B cell (primary cell): ENCODE measurements around the gene ABHD14A. TPM values are rescaled to one million over a fixed set of nuclear protein-coding genes. Genes with fewer than 3 reads are reported as not detected.

Experiments
- ATAC-seq: fragments of 200-7000 bp; cut with Tn5 transposase; one replicate; pipeline ENCODE4 v1.10.0; 2021; ENCODE audit warnings: low read depth, mild to moderate bottlenecking, moderate number of reproducible peaks, moderate library complexity
- CTCF ChIA-PET: fragments of 350-600 bp; sonication (Branson Sonifier 250); formaldehyde crosslinking; loops from one replicate; lab custom pipeline; 2021; ENCODE audit warnings: antibody characterized with exemption, inconsistent platforms; lab: Charles Lee
- POLR2A ChIA-PET: fragments of 350-600 bp; sonication (Branson Sonifier 250); formaldehyde crosslinking; loops from one replicate; lab custom pipeline; 2021; ENCODE audit warnings: antibody characterized with exemption; lab: Charles Lee
- DNase-seq: peaks from one replicate; pipeline ENCODE4 v3.0.0; 2013
- H2AFZ ChIP-seq: 2 replicates; pipeline ENCODE4 v1.6.1; 2012; ENCODE audit warnings: mild to moderate bottlenecking, low read depth, low read length; ENCODE audit not compliant: insufficient read depth, poor library complexity, severe bottlenecking
- H3K27ac ChIP-seq, 2 donors: 1 replicate in 1 of 2; 2 replicates in 1 of 2; pipeline ENCODE4 v1.5.1; 2012 to 2013; ENCODE audit warnings: low read length in 2 of 2, mild to moderate bottlenecking in 2 of 2, moderate library complexity in 1 of 2
- H3K27me3 ChIP-seq, 4 experiments: fragments of 200-600 bp in 1 of 4; sonication (generic) in 1 of 4; replicated peaks in 1 of 4; 1 replicate in 2 of 4; 2 replicates in 2 of 4; pipeline versions ENCODE4 v1.6.1 to v1.7.0; 2013 to 2016; ENCODE audit warnings: low read length in 3 of 4, mild to moderate bottlenecking in 2 of 4, mixed read lengths in 1 of 4, moderate library complexity in 1 of 4; ENCODE audit not compliant: insufficient read depth in 4 of 4, control insufficient read depth in 3 of 4; ENCODE audit errors: control extremely low read depth in 1 of 4
- H3K36me3 ChIP-seq, 2 experiments: replicated peaks in 1 of 2; 1 replicate in 1 of 2; 2 replicates in 1 of 2; pipeline versions ENCODE4 v1.6.1 to v1.7.1; 2013; ENCODE audit warnings: low read length in 1 of 2; ENCODE audit not compliant: insufficient read depth in 2 of 2, control insufficient read depth in 1 of 2; ENCODE audit errors: control extremely low read depth in 1 of 2, extremely low read depth in 1 of 2
- H3K4me1 ChIP-seq, 2 donors: fragments of 200-600 bp in 1 of 2; sonication (generic) in 1 of 2; 1 replicate in 1 of 2; 2 replicates in 1 of 2; pipeline versions ENCODE4 v1.5.1 to v1.6.1; 2013 to 2017; ENCODE audit warnings: low read length in 2 of 2; ENCODE audit not compliant: control insufficient read depth in 2 of 2, insufficient read depth in 2 of 2
- H3K4me2 ChIP-seq: replicated peaks from 2 replicates; pipeline ENCODE3; 2012; ENCODE audit warnings: mild to moderate bottlenecking, low read depth, low read length; ENCODE audit not compliant: poor library complexity, severe bottlenecking
- H3K4me3 ChIP-seq, 5 experiments: fragments of 200-600 bp in 1 of 5; sonication (generic) in 1 of 5; 1 replicate in 3 of 5; 2 replicates in 2 of 5; pipeline versions ENCODE4 v1.5.1 to v1.7.0; 2011 to 2016; ENCODE audit warnings: low read length in 4 of 5, mild to moderate bottlenecking in 4 of 5, low read depth in 2 of 5, control low read depth in 1 of 5, moderate library complexity in 1 of 5; ENCODE audit not compliant: insufficient read depth in 1 of 5; ENCODE audit errors: control extremely low read depth in 1 of 5, extremely low read depth in 1 of 5
- H3K79me2 ChIP-seq: fragments of 200-600 bp; sonication (generic); one replicate; pipeline ENCODE4 v1.6.0; 2016; ENCODE audit warnings: low read length; ENCODE audit not compliant: control insufficient read depth, insufficient read depth
- H3K9ac ChIP-seq: fragments of 200-600 bp; sonication (generic); 2 replicates; pipeline ENCODE4 v1.6.1; 2017; ENCODE audit warnings: mild to moderate bottlenecking, low read length, moderate library complexity
- H3K9me3 ChIP-seq, 3 donors: one replicate each; pipeline versions ENCODE4 v1.6.1 to v1.7.1; 2013; ENCODE audit warnings: low read length in 2 of 3; ENCODE audit not compliant: control insufficient read depth in 2 of 3, insufficient read depth in 1 of 3; ENCODE audit errors: control extremely low read depth in 1 of 3
- H4K20me1 ChIP-seq: 2 replicates; pipeline ENCODE4 v1.6.0; 2012; ENCODE audit warnings: mild to moderate bottlenecking, low read length; ENCODE audit not compliant: insufficient read depth, control insufficient read depth, poor library complexity, severe bottlenecking
- H3K27ac Mint-ChIP-seq: one replicate; pipeline ENCODE4 v1.8.0; 2021; ENCODE audit warnings: mixed read lengths
- H3K27me3 Mint-ChIP-seq: one replicate; pipeline ENCODE4 v1.8.0; 2021; ENCODE audit warnings: mixed read lengths
- H3K4me1 Mint-ChIP-seq: one replicate; pipeline ENCODE4 v1.8.0; 2021; ENCODE audit warnings: mixed read lengths
- H3K4me3 Mint-ChIP-seq: one replicate; pipeline ENCODE4 v1.8.0; 2021; ENCODE audit warnings: mixed read lengths
- H3K9me3 Mint-ChIP-seq: one replicate; pipeline ENCODE4 v1.8.0; 2022; ENCODE audit warnings: mixed read lengths; ENCODE audit not compliant: insufficient read depth
- EZH2 ChIP-seq: IDR thresholded peaks from 2 replicates; pipeline ENCODE4 v1.6.1; 2012; ENCODE audit warnings: borderline replicate concordance, low read depth, mild to moderate bottlenecking, moderate library complexity, low read length; ENCODE audit not compliant: insufficient read depth, poor library complexity, severe bottlenecking
- WGBS: methylation state at CpG from one replicate; pipeline ENCODE4 v1.1.5; 2013; ENCODE audit warnings: missing lambda C conversion rate; ENCODE audit not compliant: insufficient coverage; 5-methylcytosine and 5-hydroxymethylcytosine counted together
- intact Hi-C: fragments of 100-400 bp; cut with micrococcal nuclease; formaldehyde crosslinking; loops from one replicate; pipeline ENCODE4 v1.10.0; 2022
- polyA plus RNA-seq: library from polyadenylated mRNA; depleted of rRNA; stranded (reverse); fragments of >200 nt; gene quantifications from 2 replicates; pipeline ENCODE4 v1.2.3, GENCODE V29; 2012
- total RNA-seq, 2 donors: library from RNA; stranded (reverse); fragments of 120-200 nt in 1 of 2; gene quantifications; 1 replicate in 1 of 2; 2 replicates in 1 of 2; pipeline versions ENCODE4 v1.2.3 to v1.2.4, GENCODE V29; 2013 to 2022
- TF ChIP-seq, protein P1 (sequence below): fragments of 200-600 bp; IDR thresholded peaks from one replicate; pipeline ENCODE4 v1.8.0; 2022; ENCODE audit warnings: antibody characterized with exemption, mild to moderate bottlenecking

ABHD14A gene
- total and polyA plus RNA-seq, 2 donors (not counting 1 experiment from before 2014, with no cell fraction given): 11.9 to 28.8 TPM

DNA sequence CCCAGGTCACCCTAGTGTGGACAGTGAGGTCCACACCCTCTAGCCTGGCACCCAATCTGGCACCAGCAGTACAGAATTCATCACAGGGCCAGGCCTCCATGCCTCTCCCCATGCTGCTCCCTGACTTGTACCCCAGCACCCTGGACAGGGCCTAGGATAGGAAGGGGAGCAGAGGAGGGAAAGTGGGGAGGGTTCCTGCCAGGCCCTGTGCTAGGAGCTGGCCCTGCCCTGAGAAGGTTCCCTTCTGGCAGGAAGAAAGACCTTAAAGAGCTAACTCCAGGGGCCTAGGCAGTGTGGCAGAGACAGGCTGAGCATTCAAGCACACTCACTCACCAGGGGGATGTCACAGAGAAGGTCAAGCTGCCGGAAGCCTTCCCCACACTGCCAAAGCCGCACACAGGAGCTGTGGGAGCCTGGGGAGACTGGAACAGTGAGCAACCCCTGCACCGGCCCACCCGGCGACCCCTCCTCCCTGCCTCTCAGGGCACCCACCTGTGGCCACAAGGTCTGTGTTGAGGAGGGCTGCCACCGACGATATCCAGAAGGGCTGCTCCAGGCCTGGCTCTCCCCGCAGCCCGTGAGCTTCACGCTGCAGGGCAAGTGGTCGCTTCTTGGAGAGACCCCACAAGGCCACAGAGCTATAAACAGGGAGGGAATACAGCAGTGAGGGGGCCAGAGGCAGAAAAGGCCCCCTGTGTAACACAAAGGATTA lies 40.6 kb upstream of the ABHD14A start:
- peaks cover 4 to 65% of the 10 kb centered on the region in 2 experiments for H3K36me3 ChIP-seq
- no peak overlapping the region for H3K27ac ChIP-seq
- peaks cover 5% of the 10 kb centered on the region for H3K79me2 ChIP-seq
- CTCF ChIA-PET: no interaction called here
- H3K9me3 ChIP-seq: no peaks in the 10 kb centered on the region
- H3K27me3 ChIP-seq: no peaks in the 10 kb centered on the region
- H3K4me2 ChIP-seq: no peak overlapping the region
- no peaks in the 10 kb centered on the region for H4K20me1 ChIP-seq
- 100% methylated on average over 8 of the region's 11 CpGs for WGBS
- Mint-ChIP-seq H3K4me1 (peaks cover 3% of the 10 kb centered on the region), H3K9me3 (no peaks in the 10 kb centered on the region), H3K27ac (no peak overlapping the region), H3K27me3 (no peaks in the 10 kb centered on the region), H3K4me3 (no peak overlapping the region)
- ATAC-seq: no peak
- intact Hi-C loops: no loop called here
- POLR2A ChIA-PET: interaction anchor here (0.6 kb wide), 1 partner anchor 292 kb away, joined by 5 read pairs; no protein-coding TSS in a partner anchor
- TF ChIP-seq EZH2: no peak
- no peak overlapping the region for H3K4me3 ChIP-seq
- H2AFZ ChIP-seq: no peak overlapping the region
- H3K9ac ChIP-seq: no peak overlapping the region
- no peaks in the 10 kb centered on the region for H3K4me1 ChIP-seq
- no peak for DNase-seq

DNA sequence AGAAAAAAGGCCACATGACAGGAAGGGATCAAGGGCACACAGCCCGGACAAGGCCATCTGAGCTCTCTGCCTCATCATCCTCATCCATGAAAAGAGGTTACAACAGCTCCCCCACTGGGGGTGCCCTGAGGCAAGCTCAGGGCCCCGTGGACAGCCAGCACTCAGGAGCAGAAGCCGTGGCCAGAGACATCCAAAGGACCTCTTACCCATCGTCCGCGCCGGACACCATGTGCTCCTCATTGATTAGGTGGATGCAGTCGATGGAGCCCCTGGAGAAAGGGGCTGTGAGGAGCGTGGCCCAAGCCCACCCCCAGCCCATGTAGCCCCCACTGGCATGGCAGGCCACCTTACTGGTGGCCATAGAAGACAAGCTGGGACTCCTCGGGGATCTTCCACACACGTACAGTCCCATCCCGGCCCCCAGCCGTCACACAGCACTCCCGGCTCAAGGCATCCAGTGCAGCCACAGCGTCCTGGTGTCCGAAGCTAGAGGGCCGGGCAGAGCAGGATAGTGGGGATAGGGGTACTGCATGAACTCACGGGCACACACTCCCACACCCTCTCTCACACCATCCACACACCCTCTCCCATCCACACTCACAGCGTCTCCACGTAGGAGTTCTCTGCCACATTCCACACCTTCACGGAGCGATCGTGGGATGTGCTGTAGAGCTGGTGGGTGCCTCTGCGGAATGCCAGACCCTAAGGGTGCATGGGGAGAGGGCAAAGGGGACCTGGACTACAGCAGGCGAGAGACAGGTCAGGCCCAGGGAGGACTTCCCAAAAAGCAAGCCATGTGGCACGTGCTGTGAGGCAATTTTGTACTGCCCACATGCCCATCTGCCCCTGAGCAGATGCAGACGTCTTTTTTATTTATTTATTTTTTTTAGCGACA lies 39.6 kb upstream of the ABHD14A start:
- DNase-seq: no peak
- peaks cover 7% of the 10 kb centered on the region for H3K79me2 ChIP-seq
- H3K27me3 ChIP-seq: no peaks in the 10 kb centered on the region
- no peaks in the 10 kb centered on the region for H3K4me1 ChIP-seq
- no peak overlapping the region for H3K4me3 ChIP-seq
- H3K36me3 ChIP-seq: peaks cover 4 to 70% of the 10 kb centered on the region in 2 experiments
- no peak overlapping the region for H3K27ac ChIP-seq
- POLR2A ChIA-PET: interaction anchor here (0.6 kb wide), 1 partner anchor 48 kb away, joined by 3 read pairs; no protein-coding TSS in a partner anchor
- no peak overlapping the region for H2AFZ ChIP-seq
- Mint-ChIP-seq H3K27ac (no peak overlapping the region), H3K4me1 (peaks cover 10% of the 10 kb centered on the region), H3K27me3 (no peaks in the 10 kb centered on the region), H3K9me3 (no peaks in the 10 kb centered on the region), H3K4me3 (no peak overlapping the region)
- H4K20me1 ChIP-seq: no peaks in the 10 kb centered on the region
- no peak for ATAC-seq
- no peak overlapping the region for H3K9ac ChIP-seq
- intact Hi-C loops: no loop called here
- no peaks in the 10 kb centered on the region for H3K9me3 ChIP-seq
- H3K4me2 ChIP-seq: no peak overlapping the region
- CTCF ChIA-PET: no interaction called here
- TF ChIP-seq, protein P1, sequence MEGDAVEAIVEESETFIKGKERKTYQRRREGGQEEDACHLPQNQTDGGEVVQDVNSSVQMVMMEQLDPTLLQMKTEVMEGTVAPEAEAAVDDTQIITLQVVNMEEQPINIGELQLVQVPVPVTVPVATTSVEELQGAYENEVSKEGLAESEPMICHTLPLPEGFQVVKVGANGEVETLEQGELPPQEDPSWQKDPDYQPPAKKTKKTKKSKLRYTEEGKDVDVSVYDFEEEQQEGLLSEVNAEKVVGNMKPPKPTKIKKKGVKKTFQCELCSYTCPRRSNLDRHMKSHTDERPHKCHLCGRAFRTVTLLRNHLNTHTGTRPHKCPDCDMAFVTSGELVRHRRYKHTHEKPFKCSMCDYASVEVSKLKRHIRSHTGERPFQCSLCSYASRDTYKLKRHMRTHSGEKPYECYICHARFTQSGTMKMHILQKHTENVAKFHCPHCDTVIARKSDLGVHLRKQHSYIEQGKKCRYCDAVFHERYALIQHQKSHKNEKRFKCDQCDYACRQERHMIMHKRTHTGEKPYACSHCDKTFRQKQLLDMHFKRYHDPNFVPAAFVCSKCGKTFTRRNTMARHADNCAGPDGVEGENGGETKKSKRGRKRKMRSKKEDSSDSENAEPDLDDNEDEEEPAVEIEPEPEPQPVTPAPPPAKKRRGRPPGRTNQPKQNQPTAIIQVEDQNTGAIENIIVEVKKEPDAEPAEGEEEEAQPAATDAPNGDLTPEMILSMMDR: no peak
- no peak for TF ChIP-seq EZH2
- 94% methylated on average over 17 of the region's 28 CpGs for WGBS
